ENCODE data around the gene LTB4R. TPM values are rescaled to one million over a fixed set of nuclear protein-coding genes. Genes with fewer than 3 reads are reported as not detected.

LTB4R gene
- total RNA-seq, 2 donors from 2014 or later = 5.6 TPM

- intact Hi-C loops (cut with DNase I) = loop anchor here in 1 of 2 donors (2.0 kb wide), 1 partner anchor 55 kb away; the partner anchor contains the start of gene TINF2
- DNase-seq (ENCODE audit: low spot score) = no peak
These were observed 13.9 kb upstream of the LTB4R start for GRCh38 chr14:24297190-24297964.

- intact Hi-C loops (cut with DNase I) = no loop called here
- DNase-seq (ENCODE audit: low spot score) = no peak
These were observed 12.4 kb upstream of the LTB4R start for GRCh38 chr14:24298892-24299254.

DNA sequence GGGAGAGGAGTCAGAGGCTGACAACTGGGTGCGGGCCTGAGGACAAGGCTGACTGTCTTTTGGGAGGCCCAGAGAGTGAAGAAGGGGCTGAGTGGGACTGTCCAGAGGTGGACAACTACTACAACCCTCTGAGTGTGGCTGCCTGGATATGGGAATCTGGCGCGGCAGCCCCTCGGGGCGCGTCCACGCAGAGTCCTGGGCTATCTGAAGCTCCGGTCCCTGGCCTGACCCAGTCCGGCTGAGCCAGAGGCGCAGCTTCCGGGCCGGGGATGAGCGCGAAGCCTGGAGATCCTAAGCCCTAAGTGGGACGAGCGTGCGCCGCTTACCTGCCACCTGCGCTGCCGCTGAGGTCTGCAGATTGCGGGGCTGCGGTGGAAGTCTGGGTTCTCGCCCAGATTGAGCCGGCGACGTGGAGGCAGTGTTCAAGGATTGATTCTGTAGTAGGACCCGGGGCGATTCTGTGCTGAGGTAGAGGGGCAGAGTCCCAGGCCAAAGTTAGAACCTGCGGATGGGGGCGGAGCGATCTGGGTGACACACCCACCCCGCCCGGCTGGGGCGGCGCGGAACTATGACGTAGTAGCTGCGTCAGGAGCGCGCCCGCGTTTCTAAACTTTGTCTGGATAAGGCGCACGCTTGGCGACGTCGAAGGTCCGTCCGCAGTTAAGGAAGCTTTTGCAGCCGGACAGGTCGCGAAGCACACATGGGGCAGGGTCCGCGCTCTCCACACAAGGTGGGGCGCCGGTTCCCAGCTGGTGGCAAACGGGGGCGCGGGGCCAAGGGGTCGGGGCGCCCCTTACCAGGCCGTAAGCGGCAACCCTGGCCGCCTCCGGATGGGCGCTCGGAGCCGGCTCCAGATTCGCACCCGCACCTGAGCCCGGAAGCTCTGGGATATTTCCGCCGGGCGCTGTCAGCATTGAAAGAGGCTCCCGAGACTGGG lies 11.8 kb upstream of the LTB4R start, which contains the start of the genes DHRS1 and NOP9:
Gene DHRS1, minus strand, starts transcription at position 526 of the 937 bp plus-strand sequence. CDS start 674 bp downstream, outside the sequence.
Gene NOP9, plus strand, starts transcription at position 596 of the 937 bp plus-strand sequence. Its CDS starts 105 bp downstream, at position 701.
- intact Hi-C loops (cut with DNase I) = loop anchor here in 1 of 2 donors (10.0 kb wide), 1 partner anchor 45 kb away; no protein-coding TSS in a partner anchor

DNA sequence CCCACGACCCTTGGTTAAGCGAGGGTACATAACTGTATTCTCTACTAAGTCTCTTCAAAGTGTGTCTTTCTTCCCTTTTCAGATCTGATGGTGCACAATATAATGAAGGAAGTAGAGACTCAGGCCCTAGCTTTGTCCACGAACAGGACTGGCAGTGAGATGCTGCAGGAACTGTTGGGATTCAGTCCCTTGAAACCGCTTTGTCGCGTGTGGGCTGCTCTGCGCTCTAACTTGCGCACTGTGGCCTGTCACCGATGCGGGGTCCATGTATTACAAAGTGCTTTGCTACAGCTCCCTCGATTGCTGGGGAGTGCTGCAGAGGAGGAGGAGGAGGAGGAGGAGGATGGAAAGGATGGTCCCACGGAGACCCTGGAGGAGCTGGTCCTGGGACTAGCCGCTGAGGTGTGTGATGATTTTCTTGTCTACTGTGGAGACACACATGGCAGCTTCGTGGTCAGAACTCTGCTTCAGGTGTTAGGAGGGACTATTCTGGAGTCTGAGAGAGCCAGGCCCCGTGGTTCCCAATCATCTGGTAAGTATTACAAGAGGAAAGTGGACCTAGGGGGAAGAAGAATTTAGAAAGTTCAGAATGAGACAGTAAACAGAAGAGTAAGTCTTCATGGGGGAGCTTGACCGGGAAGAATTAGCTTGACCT lies 10.8 kb upstream of the LTB4R start:
- intact Hi-C loops (cut with DNase I) = loop anchor here in 1 of 2 donors (10.0 kb wide), 1 partner anchor 46 kb away; no protein-coding TSS in a partner anchor
- no peak for DNase-seq (ENCODE audit: low spot score)

More for the DNA sequence above, 11.8 kb upstream of the LTB4R start, which contains the start of the genes DHRS1 and NOP9:
- DNase-seq (ENCODE audit: low spot score) = peak; percentile 98

DNA sequence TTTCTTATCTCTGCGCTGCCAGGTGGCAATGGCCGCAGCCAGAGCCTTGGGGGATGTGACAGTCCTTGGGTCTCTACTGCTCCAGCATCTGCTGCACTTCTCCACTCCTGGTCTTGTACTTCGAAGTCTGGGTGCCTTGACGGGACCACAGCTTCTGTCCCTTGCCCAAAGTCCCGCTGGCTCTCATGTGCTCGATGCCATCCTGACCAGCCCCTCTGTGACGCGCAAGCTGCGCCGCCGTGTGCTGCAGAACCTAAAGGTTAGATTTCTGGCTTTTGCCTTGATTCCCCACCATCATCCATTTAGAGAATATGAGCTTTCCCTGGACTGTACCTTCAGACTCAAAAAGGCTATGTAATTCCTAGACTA lies 7.3 kb upstream of the LTB4R start:
- DNase-seq (ENCODE audit: low spot score) = no peak
- intact Hi-C loops (cut with DNase I) = loop anchor here in 1 of 2 donors (10.0 kb wide), 1 partner anchor 49 kb away; no protein-coding TSS in a partner anchor

GRCh38 chr14:24307156-24307574 lies 4.1 kb upstream of the LTB4R start:
- intact Hi-C loops (cut with DNase I) = loop anchor here in 1 of 2 donors (10.0 kb wide), 1 partner anchor 52 kb away; no protein-coding TSS in a partner anchor
- DNase-seq (ENCODE audit: low spot score) = no peak

DNA sequence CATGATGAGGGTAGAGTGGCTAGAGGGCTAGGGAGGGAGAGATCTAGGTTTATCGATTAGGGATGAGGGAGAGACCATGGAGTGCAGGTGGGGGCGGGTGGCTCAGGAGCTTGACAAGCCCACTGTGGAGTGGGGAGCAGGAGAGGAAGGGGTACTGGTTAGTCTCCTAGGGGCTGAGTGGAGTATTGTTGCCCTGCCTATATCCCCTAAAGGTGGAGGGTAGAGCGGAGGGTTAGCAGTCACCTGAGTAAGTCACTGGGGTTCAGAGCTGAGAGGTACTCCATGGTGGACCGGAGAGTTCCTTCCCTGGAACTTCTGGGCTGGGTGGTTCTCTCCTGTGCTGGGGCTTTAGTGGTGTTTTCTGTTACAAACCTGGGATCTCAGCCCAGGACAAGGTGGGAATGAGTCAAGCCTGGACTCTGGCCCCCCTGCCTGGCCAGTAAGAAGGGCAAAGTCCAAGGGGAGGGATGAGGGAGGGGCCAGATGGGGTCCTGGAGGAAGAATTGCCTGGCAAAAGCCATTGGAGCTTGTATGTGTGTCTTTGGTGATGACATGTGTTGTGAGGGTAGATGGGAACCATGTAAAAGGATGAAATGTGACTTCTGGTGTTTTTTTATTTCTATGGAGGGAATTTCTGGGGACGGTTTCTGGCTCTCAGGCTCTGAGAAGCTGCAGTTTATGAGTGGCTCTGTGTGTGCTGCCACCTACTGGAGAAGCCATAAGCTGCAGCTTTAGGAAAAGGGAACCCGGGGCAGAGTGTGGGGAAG lies 3.5 kb upstream of the LTB4R start, which contains the start of gene CIDEB:
Gene CIDEB, minus strand, starts transcription at position 403 of the 767 bp plus-strand sequence. Its CDS starts 119 bp downstream, at position 284.
- no peak for DNase-seq (ENCODE audit: low spot score)
- intact Hi-C loops (cut with DNase I) = loop anchor here in 1 of 2 donors (10.0 kb wide), 1 partner anchor 53 kb away; no protein-coding TSS in a partner anchor

DNA sequence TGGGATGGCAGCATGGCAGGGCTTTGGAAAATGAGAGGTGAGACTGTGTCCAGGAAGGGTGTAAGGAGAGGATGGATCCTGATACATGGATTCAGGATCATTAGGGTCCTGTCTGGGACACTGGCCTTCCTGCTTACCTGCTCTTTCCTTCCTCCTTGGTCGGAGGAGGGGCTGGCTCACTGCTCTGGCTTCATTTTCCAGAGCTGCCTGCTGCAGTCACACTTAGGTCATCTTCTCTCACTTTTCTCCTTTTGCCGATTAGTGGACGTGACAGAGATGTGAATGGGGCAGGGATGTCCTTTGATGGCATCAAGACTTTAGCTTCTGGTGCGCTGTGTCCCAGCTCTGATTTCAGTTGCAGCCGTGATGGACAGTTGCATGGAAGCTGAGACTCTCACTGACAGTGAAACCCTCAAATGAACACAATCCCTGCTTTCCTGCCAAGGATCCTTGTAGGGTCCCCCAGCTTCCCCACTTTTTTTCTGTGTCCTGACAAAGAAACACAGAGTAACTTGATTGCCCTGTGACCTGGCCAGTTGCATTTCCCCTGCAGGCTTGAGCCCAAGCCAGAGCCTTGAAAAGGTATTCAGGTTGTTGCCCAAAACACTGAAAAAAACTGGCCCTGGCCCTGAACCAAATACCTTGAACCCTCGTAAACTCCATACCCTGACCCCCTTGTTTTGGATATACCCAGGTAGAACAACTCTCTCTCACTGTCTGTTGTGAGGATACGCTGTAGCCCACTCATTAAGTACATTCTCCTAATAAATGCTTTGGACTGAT lies 2.8 kb upstream of the LTB4R start:
- DNase-seq (ENCODE audit: low spot score) = no peak
- intact Hi-C loops (cut with DNase I) = loop anchor here in 1 of 2 donors (10.0 kb wide), 1 partner anchor 54 kb away; no protein-coding TSS in a partner anchor

DNA sequence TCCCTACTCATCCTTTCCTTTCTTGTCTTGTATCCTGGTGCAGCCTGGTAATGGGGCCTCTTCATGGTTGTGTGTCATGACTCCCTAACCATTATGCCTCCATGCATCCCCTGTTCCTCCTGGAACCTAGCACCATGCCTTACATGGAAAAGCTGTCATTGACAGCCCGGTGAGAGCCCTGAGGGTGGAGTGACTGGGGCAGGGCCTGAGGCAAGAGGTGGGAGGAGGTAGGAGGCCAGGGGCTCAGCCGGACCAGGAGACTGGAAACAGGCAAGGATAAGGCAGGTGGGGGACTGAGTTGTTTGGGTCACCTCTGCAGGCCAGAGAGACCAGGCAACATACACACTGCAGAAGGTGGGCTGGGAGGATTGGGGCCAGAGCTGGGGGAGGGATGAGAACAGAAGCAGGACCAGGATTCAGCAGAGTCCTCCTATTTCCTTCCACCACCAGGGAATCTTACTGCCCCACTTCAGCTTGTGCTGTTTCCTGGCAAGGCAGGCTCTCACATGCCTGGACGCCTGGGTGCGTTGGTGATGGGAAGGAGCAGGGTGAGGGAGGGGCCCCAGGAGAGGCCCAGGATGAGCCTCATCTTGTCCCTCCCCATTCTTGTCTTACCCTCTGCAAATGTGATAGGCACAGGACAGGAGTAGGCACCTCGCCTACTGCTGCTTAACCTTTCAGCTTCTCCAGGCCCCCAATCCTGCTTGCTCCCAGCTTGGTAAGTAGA lies 1.6 kb upstream of the LTB4R start, which contains the start of gene LTB4R2:
Gene LTB4R2, plus strand, starts transcription at position 603 of the 727 bp plus-strand sequence. CDS start 525 bp downstream, outside the sequence.
- DNase-seq (ENCODE audit: low spot score) = no peak
- intact Hi-C loops (cut with DNase I) = loop anchor here in 1 of 2 donors (10.0 kb wide), 1 partner anchor 55 kb away; no protein-coding TSS in a partner anchor

GRCh38 chr14:24310265-24310645 lies 1.0 kb upstream of the LTB4R start:
- intact Hi-C loops (cut with DNase I) = no loop called here
- no peak for DNase-seq (ENCODE audit: low spot score)

DNA sequence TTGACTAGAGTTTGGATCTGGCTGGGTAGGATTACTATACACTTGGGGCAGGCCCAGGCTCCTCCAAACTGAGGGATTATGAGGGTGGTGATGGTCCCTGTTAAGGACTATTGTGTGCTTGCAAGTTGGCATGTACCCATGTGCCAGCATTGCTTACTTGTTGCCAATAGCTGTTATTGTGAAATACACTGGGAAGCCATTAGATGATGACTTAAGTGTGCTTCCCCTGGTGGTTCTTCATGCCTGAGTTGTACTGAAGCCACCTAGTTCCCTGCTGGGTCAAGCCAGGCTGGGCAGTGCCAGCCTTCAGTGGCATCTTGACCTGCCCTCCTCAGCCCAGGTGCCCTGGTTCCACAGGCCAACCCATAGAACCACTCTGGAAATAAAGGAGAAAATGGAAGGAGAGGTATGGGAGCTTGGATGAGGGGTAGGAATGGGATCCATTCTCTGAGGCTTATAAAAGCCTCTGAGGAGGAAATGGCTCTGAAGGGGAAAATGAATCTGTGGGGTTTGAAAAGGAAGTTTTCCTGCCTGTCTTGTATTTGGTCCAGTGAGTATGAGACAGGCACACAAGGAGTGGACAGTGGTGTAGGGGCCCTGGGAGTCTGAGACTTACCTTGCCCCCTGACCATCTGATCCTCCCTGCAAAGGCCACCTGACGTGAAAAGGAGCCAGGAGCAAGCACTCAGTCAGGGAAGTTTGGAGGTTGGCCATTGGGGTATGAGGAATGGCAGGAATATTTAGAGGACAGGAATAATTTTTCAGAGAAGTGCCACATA lies 724 bp downstream of the LTB4R start:
- no peak for DNase-seq (ENCODE audit: low spot score)
- intact Hi-C loops (cut with DNase I) = no loop called here

GRCh38 chr14:24312736-24313507 lies 1.6 kb downstream of the LTB4R start:
- intact Hi-C loops (cut with DNase I) = no loop called here
- DNase-seq (ENCODE audit: low spot score) = no peak

DNA sequence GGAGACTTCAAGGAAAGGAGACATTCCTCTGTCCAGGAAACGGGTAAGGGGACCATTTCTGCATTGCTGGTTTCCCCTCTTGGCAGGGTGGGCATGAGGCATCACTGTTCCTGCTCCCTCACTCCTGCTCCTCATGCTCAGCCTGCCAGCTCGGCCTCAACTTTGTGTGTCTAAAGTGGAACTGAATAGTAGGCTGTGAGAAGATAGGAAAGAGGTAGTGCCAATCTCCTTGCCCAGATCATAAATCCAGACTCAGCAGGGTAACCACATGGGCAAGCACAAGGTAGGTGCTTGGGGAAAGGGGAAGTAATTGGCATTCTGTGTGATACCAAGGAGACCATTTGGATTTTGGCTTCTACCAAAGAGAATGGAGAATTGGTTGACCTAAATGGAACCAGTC lies 2.6 kb downstream of the LTB4R start:
- no peak for DNase-seq (ENCODE audit: low spot score)
- intact Hi-C loops (cut with DNase I) = no loop called here

- intact Hi-C loops (cut with DNase I) = no loop called here
- DNase-seq (ENCODE audit: low spot score) = no peak
These were observed 3.3 kb downstream of the LTB4R start for GRCh38 chr14:24314377-24315193.

Data from posterior vena cava (tissue), 2 donors.